NCI-H82 (cell line): ENCODE data around the gene GRIN1.

Source experiments
- DNase-seq: peaks from one replicate; lab custom pipeline; 2025; lab: John Stamatoyannopoulos, UW

The GRIN1 gene

GRCh38 chr9:137138722-137139467 lies at the start of gene GRIN1:
TSS of gene GRIN1 (plus strand) at chr9:137139154. CDS start at chr9:137139487, 333 bp downstream.
- no peak for DNase-seq

DNA sequence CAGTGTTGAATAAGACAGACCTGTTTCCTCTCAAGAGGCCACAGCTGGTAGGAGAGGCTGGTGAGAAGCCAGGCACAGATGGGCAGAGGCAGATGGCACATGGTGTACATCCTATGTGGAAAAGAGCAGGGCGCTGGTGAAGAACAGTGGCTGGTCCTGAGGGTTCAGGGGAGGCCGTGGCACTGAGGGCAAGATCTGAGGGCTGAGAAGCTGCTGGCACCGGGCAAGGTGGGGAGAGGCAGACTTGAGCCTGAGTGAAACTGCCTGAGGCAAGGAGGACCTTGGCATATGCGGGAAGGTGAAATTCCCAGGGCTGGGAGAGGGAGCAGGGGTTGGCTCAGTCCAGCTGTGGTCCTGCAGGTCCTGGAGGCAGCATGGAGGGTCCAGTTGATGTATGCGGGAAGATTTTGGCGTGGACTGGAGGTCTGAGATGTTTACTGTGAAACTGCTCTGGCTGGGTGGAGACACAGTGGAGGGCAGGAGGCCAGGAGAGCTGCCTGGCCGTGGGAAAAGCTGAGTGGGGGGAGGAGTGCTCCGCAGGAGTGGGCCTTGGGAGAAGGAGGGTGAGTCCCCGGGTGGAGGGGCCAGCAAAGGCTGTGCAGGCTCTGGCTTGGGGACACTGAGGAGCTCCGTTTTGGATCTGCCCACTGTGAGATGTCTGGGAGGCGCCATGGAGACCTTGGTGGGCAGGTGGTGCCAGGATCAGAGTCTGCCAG lies 49.6 kb upstream of the GRIN1 start:
- no peak for DNase-seq

GRCh38 chr9:137095664-137096517 lies 43.1 kb upstream of the GRIN1 start:
- DNase-seq = peak; percentile 58

DNA sequence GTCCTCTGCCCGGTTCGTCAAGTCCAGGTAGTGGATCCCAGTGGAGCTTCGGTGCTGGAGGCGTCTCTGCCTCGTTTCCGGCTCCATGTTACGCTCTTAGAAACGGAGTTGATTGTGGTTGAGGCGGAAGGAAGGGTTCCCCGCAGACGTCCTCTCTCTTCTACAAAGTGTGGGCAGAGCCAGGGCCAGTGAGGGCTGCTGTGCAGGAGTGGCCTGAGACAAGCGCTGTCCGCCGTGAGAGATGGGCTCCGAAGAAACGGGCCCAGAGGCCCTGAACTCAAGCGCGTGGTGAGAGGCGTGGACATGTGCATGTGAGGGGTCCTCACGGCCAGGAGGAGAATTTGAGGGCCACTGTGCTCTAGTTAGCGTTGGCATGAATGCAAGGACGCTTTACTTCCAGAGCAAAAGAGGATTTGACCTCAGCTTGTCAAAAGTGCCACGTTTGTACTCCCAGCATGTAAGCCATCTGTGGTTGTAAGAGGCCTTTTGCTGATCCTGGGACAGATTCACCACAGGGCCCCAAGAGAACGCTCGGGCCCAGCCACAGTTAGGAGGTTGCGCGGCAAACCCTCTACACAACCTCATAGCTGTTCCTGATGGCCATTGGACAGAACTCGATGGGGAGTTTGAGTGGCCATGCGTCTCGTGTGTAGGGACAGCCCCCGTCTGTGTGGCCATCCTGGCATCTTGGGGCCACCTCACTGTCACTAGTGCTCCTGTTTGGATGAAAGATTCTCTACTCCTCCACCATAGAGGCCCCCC lies 42.0 kb upstream of the GRIN1 start:
- DNase-seq = no peak

DNA sequence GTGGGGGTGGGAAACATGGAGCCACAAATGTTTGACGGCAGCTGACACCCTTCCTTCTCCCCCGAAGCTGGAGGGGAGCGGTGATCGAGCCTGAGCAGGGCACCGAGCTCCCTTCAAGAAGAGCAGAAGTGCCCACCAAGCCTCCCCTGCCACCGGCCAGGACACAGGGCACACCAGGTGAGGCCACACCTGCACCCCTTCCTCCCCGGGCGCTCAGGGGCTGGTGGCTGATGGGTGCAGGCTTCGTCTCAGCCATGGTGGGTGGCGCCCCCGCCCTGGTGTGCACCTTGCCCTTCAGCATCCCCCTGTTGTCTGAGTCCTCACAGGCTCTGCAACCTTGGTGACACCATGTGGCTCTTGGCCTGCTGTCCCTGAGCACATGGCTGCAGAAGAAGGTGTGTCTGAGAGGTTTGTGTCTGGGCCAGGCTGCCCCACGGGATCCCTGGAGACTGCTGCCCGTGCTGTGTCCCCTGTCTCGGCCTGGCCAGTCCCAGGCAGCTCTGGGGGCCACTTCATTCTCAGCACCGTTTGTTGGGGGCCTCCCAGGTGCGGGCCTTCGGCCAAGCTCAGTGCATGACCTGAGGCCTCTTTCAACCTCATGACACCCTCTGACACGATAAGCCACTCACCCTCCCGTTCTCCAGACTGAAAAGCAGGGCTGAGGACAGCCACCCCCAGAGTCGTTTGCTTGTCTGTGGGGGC lies 41.0 kb upstream of the GRIN1 start:
- no peak for DNase-seq

- DNase-seq = no peak
Measured at GRCh38 chr9:137099231-137099630, 39.7 kb upstream of the GRIN1 start.

DNA sequence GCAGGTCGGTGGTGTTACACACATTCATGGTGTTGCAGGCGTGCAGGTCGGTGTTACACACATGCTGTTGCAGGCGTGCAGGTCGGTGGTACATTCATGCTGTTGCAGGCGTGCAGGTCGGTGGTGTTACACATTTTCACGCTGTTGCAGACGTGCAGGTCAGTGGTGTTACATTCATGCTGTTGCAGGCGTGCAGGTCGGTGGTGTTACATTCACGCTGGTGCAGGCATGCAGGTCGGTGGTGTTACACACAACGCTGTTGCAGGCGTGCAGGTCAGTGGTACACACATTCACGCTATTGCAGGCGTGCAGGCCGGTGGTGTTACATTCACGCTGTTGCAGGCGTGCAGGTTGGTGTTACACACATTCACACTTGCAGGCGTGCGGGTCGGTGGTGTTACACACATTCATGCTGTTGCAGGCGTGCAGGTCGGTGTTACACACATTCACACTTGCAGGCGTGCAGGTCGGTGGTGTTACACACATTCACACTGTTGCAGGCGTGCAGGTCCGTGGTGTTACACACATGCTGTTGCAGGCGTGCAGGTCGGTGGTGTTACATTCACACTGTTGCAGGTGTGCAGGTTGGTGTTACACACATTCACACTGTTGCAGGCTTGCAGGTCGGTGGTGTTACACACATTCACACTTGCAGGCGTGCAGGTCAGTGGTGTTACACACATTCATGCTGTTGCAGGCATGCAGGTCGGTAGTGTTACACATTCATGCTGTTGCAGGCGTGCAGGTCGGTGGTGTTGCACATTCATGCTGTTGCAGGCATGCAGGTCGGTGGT lies 35.6 kb upstream of the GRIN1 start:
- DNase-seq = no peak

DNA sequence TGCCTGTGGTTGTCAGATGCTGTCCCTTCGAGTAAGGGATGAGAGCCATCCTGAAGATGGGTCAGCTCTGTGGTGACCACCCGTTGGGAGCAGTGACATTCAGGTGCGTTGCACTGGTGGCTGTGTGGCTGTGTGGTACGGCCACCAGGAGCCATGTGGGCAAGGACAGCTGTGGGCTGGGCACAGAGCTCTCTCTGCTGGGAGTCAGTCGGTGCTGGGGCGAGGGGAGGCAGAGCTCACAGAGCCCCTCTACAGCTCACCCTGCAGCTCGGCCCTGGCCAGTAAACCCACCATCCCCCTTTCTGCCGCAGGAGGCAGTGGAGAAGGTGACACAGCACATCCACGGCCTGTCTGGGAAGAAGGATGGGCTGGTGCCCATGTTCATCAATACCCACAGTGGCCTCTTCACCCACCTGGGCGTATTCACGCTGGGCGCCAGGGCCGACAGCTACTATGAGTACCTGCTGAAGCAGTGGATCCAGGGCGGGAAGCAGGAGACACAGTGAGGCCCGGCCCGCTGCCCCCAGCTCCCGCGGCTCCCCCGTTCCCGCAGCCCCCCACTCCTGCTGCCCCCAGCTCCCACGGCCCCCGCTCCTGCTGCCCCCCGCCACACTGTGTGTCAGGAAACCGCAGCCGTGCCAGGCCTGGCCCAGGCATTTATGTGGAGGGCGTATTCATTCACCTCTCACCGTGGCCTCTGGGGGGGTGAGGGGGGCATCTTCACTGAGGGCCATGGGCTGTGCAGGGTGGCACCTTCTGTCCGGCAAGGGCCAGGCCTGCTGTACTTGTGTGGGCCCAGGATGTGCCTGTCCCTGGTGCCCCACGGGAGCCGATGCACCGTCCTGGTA lies 32.9 kb upstream of the GRIN1 start:
- DNase-seq = no peak

GRCh38 chr9:137106662-137107250 lies 32.2 kb upstream of the GRIN1 start:
- DNase-seq = no peak

DNA sequence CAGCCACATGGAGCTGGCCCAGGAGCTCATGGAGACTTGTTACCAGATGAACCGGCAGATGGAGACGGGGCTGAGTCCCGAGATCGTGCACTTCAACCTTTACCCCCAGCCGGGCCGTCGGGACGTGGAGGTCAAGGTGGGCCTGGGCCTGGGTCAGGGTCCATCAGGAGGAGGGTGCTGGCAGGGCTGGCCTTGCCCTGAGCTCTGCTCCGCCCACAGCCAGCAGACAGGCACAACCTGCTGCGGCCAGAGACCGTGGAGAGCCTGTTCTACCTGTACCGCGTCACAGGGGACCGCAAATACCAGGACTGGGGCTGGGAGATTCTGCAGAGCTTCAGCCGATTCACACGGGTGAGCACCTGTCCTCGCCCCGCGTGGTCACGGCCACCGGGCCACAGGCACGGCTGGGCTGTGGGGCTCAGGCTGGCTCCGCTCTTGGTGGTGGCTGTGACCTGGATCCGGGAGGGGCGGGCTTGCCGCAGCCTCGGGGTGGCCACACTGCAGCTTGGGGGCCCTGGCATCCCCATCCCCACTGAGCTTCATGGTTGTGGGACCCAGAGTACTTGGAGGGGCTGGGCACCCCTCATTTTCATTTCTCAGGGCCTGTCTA lies 31.5 kb upstream of the GRIN1 start:
- DNase-seq = no peak

DNA sequence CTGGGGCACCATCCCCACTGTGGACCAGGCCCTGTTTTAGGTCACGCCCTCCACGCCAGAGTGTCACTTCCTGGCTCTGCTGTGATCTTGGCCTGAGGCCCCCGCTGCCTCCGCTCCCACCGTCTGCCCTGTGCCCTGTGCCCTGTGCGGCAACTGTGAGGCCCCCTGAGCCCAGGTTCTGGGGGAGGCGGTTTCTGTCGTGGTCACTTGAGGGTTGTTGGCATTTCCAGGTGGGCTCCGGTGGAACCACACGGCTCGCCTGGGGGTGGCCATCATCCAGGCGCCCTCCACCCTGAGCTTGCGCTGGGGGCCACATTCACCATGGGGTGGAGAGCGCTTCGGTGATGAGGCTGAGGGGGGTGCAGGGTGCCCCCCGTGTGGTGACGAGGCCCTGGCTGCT lies 31.0 kb upstream of the GRIN1 start:
- no peak for DNase-seq

DNA sequence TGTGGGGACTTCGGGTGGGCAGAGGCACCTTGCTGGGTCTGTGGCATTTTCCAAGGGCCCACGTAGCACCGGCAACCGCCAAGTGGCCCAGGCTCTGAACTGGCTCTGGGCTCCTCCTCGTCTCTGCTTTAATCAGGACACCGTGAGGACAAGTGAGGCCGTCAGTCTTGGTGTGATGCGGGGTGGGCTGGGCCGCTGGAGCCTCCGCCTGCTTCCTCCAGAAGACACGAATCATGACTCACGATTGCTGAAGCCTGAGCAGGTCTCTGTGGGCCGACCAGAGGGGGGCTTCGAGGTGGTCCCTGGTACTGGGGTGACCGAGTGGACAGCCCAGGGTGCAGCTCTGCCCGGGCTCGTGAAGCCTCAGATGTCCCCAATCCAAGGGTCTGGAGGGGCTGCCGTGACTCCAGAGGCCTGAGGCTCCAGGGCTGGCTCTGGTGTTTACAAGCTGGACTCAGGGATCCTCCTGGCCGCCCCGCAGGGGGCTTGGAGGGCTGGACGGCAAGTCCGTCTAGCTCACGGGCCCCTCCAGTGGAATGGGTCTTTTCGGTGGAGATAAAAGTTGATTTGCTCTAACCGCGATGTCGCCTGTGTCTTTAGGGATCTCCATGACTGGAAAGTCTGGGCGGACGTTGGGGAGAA lies 30.2 kb upstream of the GRIN1 start:
- DNase-seq = no peak

DNA sequence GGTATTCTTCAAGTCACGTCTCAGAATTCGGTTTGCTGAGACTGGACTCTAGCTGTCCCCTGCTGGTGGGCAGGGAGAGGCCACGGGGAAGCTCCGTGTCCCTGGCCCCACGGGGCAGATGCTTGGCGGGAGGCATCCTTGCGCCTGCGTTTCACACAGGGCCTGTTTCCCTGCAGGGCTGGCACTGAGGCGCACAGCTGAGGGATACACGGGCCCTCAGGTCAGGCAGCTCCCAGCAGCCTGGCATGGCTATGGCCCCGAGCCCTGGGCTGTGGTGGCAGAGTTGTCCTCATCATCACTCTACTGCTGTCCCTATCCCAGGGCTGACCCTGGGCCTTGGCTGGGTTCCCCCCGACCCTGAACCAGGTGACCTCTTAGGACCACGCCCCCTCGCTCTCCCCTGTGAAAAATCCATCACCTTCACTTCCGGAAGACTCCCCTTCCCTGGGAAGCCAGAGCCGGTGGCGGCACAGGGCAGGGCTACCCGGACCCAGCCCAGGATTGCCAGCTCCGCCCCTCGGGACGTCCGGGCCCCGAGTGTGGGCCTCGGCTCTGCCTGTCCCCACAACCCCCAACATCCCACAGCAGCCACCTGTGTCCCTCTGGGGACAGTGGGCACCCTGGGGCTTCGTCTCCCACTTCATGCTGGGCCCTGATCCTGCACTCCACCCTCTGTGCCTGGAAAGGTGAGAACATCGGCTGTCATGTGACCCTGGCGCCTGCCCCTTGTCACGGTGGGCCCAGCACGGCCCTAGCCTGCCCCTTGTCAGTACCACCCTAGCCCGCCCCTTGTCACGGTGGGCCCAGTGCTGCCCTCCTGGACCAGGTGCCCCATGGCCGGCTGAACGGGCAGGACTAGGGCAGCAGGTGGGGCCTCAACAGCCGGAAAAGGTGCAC lies 29.5 kb upstream of the GRIN1 start:
- DNase-seq = no peak

GRCh38 chr9:137110147-137110910 lies 28.6 kb upstream of the GRIN1 start:
- DNase-seq = no peak

DNA sequence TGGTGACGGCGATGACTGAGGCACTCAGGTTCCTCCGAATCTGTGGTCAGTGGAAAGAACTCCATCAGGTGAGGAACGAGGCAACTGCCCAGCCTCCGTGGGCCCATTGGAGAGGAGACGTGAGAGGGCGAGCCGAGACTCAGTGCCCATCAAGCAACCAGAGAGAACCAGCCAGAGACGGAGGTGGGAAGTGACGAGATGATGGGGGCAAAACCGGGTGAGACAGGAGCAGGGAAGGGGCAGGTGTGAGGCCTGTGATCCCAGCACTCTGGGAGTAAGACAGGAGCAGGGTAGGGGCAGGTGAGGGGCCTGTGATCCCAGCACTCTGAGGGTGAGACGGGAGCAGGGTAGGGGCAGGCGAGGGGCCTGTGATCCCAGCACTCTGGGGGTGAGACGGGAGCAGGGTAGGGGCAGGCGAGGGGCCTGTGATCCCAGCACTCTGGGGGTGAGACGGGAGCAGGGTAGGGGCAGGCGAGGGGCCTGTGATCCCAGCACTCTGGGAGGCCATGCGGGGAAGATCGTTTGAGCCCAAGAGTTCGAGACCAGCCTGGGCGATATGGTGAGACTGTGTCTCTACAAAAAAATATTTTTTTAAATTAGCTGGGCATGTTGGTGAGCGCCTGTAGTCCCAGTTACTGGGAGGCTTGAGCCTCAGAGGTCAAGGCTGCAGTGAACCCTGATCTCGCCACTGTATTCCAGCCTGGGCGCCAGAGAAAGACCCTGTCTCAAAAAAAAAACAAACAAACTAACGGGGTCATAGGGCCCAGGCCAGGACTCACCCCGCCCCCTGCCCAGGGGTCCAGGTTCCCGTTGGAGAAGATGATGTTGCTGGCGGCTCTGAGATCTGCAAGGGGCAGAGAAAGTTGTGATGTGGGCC lies 27.8 kb upstream of the GRIN1 start:
- no peak for DNase-seq
